ENCODE measurements around the gene WDR18. TPM values are rescaled to one million over a fixed set of nuclear protein-coding genes. Genes with fewer than 3 reads are reported as not detected.
"Not testable (repeated sequence)": the region's sequence is repeated elsewhere in the genome, so short reads cannot be mapped to it uniquely, and the experiment has no call there.

The WDR18 gene
- total RNA-seq, 6 experiments from 2014 or later, result 47.5 to 55.8 (median 51.3) TPM

- Mint-ChIP-seq H3K27me3 (ENCODE audit: insufficient read depth) (no peaks in the 10 kb centered on the region; the same call in none of the 2 replicates), H3K27ac (peak overlapping the region; percentile 81), H3K4me1 (ENCODE audit: low read depth) (peaks cover 31% of the 10 kb centered on the region), H3K36me3 (ENCODE audit: low read depth) (no peaks in the 10 kb centered on the region), H3K9me3 (peaks cover 4% of the 10 kb centered on the region; the same call in 1 of the 2 replicates), H3K4me3 (peak overlapping the region; percentile 93)
- DNase-seq, result no peak
- TF ChIP-seq CTCF (IDR thresholded peaks at IDR 0.05), result no peak
These were observed 36.1 kb downstream of the WDR18 start for GRCh38 chr19:1019980-1020867.

GRCh38 chr19:1020868-1021425, 36.8 kb downstream of the WDR18 start, which contains the start of gene TMEM259:
TMEM259 (minus strand) TSS chr19:1021123; CDS start chr19:1020996, 127 bp downstream.
- Mint-ChIP-seq H3K27me3 (ENCODE audit: insufficient read depth) (no peaks in the 10 kb centered on the region; the same call in none of the 2 replicates), H3K9me3 (peaks cover 4% of the 10 kb centered on the region; the same call in 1 of the 2 replicates), H3K27ac (peak within 1 kb of the TSS; percentile 99), H3K4me3 (peak within 1 kb of the TSS; percentile 93), H3K36me3 (ENCODE audit: low read depth) (no peaks in the 10 kb centered on the region), H3K4me1 (ENCODE audit: low read depth) (peaks cover 34% of the 10 kb centered on the region)
- peak; percentile 95 for DNase-seq
- no peak; the same call in 1 of the 2 replicates for TF ChIP-seq CTCF (IDR thresholded peaks at IDR 0.05)

GRCh38 chr19:1023883-1024188, 39.7 kb downstream of the WDR18 start:
- H3K27me3 Mint-ChIP-seq (ENCODE audit: insufficient read depth); H3K9me3 Mint-ChIP-seq; H3K27ac Mint-ChIP-seq; DNase-seq; H3K36me3 Mint-ChIP-seq (ENCODE audit: low read depth); H3K4me3 Mint-ChIP-seq: not testable (repeated sequence)
- H3K4me1 Mint-ChIP-seq (ENCODE audit: low read depth), result peaks cover 10% of the 10 kb centered on the region

GRCh38 chr19:1025080-1025479, 40.9 kb downstream of the WDR18 start:
- H3K4me3 Mint-ChIP-seq; H3K9me3 Mint-ChIP-seq; H3K27ac Mint-ChIP-seq; H3K36me3 Mint-ChIP-seq (ENCODE audit: low read depth); DNase-seq; H3K27me3 Mint-ChIP-seq (ENCODE audit: insufficient read depth): not testable (repeated sequence)
- H3K4me1 Mint-ChIP-seq (ENCODE audit: low read depth), result peaks cover 14% of the 10 kb centered on the region

GRCh38 chr19:1025960-1026782, 42.0 kb downstream of the WDR18 start, which contains the start of gene CNN2:
CNN2 (plus strand) TSS chr19:1026608; CDS start chr19:1026662, 54 bp downstream.
- peaks cover 2% of the 10 kb centered on the region; the same call in 1 of the 2 replicates for H3K9me3 Mint-ChIP-seq
- TF ChIP-seq CTCF (IDR thresholded peaks at IDR 0.05), result no peak
- DNase-seq, result peak; percentile 46
- H3K36me3 Mint-ChIP-seq (ENCODE audit: low read depth), result peaks cover 6% of the 10 kb centered on the region
- peak within 1 kb of the TSS; percentile 97 for H3K4me3 Mint-ChIP-seq
- H3K27me3 Mint-ChIP-seq (ENCODE audit: insufficient read depth), result peaks cover 9% of the 10 kb centered on the region
- peak within 1 kb of the TSS; percentile 96 for H3K27ac Mint-ChIP-seq
- H3K4me1 Mint-ChIP-seq (ENCODE audit: low read depth), result peaks cover 21% of the 10 kb centered on the region

All from HFFc6 (cell line).